CD1c-positive myeloid dendritic cell (primary cell): ENCODE results near the gene RNU7-1.

Source experiments
- DNase-seq: peaks from one replicate; pipeline ENCODE4 v3.0.0-alpha.2; 2016; ENCODE audit errors: extremely low spot score

RNU7-1 gene

DNA sequence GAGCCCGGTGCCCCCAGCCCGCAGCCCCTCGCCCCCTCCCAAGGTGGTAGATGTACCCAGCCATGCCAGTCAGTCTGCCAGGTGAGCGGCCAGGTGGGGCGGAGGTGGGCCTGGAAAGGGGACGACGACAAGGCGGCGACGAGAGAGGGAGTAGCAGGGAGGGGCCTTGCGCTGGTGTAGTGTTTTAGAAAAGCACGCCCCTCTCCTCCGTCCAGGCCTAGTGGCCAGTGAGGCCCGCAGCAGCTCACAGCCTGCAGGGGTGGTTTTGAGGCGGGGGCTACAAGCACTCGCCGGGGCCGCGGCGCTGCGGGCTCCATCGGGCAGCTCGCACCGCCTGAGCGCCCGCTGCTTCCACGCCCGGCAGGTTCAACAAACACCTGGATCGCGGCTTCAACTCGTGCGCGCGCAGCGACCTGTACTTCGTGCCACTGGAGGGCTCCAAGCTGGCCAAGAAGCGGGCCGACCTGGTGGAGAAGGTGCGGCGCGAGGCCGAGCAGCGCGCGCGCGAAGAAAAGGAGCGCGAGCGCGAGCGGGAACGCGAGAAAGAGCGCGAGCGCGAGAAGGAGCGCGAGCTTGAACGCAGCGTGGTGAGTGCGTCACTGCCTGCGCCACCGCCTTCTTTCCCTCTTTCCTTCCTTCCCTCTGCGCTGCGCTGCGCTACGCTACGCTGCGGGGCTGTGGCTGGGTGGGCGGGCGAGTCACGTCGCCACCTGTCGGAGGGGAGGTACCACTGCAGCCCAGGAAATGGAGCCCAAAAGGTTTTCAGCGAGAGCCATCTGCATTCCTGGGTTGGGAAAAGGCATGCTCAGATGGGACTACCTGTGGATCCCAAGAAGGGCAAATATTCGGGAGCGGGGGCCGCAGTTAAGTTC lies 5.9 kb upstream of the RNU7-1 start:
- DNase-seq, result peak; percentile 97

DNA sequence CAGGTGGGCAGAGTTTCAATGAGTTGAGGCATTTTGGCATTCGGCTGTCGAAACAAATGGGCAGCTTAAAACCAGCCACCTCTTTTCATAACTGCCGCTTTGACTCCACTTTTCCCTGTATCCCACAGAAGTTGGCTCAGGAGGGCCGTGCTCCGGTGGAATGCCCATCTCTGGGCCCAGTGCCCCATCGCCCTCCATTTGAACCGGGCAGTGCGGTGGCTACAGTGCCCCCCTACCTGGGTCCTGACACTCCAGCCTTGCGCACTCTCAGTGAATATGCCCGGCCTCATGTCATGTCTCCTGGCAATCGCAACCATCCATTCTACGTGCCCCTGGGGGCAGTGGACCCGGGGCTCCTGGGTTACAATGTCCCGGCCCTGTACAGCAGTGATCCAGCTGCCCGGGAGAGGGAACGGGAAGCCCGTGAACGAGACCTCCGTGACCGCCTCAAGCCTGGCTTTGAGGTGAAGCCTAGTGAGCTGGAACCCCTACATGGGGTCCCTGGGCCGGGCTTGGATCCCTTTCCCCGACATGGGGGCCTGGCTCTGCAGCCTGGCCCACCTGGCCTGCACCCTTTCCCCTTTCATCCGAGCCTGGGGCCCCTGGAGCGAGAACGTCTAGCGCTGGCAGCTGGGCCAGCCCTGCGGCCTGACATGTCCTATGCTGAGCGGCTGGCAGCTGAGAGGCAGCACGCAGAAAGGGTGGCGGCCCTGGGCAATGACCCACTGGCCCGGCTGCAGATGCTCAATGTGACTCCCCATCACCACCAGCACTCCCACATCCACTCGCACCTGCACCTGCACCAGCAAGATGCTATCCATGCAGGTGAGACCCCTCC lies 5.0 kb upstream of the RNU7-1 start:
- DNase-seq, result no peak

DNA sequence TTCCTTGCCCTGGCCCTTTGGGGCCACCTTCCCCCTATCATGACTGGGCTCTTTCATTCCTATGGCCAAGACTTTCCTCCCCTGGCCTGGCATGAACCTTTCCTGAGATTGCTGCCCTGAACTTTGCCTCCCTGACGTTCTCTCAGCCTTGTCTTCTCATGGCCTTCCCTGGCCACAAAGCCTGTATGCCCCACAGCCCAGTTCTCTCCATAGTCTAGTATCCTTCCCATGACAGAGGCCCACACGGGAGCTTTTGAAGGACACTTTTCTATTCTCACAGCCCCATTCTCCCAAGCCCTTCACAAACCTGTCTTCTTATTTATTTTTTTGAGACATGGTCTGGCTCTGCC lies 4.5 kb upstream of the RNU7-1 start:
- no peak for DNase-seq

DNA sequence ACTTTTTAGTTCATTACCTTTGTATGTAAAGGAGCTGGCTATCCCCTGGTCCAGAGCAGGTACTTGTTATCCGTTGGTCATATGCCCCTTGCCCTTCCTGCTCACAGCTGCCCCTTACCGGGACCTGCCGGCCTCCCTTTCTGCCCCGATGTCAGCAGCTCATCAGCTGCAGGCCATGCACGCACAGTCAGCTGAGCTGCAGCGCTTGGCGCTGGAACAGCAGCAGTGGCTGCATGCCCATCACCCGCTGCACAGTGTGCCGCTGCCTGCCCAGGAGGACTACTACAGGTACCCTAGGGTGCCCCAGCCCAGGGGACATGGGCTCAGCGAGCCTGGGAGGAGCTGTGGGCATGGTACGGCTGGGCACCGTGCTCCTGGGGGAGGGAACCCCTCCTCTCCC lies 2.3 kb upstream of the RNU7-1 start:
- no peak for DNase-seq

DNA sequence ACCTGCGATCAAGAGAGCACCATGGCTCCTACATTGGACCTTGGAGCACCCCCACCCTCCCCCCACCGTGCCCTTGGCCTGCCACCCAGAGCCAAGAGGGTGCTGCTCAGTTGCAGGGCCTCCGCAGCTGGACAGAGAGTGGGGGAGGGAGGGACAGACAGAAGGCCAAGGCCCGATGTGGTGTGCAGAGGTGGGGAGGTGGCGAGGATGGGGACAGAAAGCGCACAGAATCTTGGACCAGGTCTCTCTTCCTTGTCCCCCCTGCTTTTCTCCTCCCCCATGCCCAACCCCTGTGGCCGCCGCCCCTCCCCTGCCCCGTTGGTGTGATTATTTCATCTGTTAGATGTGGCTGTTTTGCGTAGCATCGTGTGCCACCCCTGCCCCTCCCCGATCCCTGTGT lies 1.8 kb upstream of the RNU7-1 start:
- DNase-seq, result no peak

DNA sequence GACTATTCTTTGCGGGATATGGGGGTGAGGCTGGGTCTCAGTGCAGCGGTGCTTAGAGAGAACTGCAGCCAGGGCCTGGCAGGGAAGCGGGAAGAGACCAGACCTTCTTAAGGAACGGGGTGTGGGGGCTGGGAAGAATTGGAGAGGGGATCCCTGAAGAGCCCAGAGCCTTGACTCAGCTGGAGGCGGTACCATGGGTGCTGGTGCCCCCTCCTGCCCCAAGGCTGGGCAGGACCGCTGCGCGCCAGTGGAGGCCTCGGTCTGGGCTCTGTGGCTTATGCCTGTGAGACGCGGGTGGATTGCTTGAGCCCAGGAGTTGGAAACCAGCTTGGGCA lies 1.3 kb upstream of the RNU7-1 start:
- DNase-seq, result no peak

DNA sequence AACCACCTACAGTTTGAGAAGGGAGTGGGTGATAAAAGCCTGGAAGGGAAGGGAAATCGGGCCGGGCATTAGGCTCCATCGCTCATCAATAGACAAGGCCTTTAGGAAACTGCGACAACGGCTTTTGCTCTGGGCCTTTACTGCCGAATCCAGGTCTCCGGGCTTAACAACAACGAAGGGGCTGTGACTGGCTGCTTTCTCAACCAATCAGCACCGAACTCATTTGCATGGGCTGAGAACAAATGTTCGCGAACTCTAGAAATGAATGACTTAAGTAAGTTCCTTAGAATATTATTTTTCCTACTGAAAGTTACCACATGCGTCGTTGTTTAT lies 261 bp upstream of the RNU7-1 start:
- peak; percentile 93 for DNase-seq

DNA sequence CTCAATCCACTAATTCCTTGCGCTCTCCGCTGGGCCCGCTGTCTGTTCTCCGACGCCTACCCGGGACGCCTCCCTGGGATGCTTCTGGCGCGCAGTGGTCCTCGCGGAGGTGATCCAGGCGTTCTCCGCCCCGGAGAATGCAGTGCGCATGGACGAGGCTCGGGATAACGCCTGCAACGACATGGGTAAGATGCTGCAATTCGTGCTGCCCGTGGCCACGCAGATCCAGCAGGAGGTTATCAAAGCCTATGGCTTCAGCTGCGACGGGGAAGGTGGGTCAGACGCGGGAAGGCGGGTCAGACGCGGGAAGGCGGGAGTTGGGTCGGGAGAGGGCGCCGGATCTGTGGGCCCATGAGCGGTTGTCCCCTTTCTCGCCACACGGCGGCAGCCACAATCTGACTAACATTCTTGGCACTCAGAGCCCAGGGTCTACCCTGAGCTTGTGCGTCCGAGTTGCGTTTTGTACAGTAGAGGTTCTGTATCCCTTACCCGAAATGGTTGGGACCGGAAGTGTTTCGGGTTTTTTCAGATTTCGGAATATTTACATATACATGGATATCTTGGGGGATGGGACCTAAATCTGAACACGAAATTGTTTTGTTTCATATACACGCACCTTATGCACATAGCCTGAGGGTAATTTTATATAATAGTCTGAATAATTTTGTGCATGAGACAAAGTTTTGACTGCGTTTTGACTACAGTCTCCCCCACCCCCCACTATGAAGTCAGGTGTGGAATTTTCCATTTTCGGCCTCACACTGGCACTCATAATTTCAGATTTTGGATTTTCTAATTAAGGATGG lies 968 bp downstream of the RNU7-1 start:
- peak; percentile 94 for DNase-seq

DNA sequence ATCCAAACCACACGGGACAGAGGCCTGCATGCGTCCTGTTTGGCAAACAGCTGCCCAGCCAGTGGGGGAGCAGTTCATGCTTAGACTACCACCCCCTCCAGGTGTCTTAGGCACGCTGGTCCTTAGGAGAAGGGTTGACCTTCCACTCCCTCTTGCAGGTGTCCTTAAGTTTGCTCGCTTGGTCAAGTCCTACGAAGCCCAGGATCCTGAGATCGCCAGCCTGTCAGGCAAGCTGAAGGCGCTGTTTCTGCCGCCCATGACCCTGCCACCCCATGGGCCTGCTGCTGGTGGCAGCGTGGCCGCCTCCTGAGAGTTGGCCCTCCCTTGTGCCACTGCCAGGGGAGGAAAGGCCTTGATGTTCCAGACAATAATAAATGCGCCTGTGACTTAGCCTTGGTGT lies 2.0 kb downstream of the RNU7-1 start:
- DNase-seq, result no peak

DNA sequence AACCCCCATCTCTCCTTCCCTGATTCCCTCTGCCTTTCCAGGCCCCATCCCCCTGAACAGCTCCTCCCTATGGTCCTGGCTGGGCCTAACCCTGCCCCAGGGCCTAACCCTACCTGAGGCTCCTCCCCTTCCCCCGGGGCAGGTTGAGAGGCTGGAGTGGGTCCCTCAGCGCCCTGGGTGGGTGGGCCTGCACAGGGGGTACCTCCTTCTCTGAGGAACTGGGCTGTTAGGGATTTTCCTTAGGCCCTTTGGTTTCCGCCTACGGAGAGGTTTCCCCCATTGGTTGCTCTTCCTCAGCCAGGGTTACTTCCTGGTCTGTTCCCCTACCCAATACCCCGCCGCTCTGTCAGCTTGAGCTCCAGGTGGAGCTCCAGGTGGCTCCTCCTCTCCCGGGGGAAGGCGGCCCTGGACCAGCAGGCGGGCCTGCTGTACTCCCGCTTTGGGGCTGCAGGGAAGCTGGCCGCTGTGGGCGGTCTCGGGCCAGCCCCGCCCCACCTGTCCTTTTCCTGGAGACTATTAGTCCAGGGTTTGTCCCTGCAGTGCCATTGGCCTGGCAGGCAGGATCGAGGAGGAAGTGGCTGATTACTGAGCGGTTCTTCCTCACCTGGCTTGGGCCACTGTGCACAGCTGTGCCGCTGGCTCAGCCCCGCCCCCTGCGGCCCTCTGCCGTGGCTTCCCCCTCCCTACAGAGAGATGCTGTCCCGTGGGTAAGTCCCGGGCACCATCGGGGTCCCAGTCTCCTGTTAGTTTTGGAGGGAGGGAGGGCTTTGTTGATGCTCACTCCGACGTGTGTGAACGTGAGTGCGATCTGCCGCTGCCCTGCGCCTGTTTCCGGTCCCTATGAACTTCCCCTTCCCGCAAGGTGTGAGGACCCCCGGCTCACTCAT lies 2.7 kb downstream of the RNU7-1 start:
- DNase-seq, result peak; percentile 71

DNA sequence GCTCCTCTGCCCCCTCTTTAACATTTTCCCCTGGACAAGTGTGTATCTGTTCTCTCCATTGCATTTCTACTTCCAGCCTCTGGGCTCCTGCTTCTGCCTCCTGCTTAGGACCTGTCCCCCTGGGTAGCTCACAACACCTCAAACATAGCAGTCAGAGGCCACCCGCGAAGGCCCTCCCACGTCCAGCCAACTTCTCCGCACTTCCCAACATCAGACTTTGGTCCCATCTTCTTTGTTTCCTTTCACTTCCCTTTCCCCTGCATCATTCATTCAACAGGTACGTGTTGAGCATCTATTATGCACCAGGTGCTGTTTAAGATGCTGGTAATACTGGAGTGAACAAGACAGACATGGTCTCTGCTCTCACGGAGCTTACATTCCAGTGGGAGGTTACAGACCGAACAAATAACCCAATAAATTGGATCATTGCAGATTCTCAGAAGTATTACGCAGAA lies 3.3 kb downstream of the RNU7-1 start:
- no peak for DNase-seq

DNA sequence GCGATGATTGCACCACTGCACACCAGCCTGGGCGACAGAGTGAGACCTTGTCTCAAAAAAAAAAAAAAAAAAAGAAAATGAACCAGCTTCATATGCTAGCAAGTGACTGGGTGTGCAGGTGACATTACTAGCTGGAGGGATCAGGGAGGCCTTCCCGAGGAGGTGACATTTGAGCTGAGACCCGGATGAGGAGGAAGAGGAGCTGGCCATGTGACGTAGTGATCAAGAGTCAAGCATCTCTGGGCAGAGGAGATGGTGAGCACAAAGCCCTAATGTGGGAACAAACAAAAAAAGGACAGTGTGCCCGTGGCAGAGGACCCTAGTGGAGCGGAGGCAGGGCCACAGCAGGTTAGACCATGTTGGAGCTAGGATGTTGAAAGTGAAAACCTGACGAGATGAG lies 4.0 kb downstream of the RNU7-1 start:
- DNase-seq, result no peak

DNA sequence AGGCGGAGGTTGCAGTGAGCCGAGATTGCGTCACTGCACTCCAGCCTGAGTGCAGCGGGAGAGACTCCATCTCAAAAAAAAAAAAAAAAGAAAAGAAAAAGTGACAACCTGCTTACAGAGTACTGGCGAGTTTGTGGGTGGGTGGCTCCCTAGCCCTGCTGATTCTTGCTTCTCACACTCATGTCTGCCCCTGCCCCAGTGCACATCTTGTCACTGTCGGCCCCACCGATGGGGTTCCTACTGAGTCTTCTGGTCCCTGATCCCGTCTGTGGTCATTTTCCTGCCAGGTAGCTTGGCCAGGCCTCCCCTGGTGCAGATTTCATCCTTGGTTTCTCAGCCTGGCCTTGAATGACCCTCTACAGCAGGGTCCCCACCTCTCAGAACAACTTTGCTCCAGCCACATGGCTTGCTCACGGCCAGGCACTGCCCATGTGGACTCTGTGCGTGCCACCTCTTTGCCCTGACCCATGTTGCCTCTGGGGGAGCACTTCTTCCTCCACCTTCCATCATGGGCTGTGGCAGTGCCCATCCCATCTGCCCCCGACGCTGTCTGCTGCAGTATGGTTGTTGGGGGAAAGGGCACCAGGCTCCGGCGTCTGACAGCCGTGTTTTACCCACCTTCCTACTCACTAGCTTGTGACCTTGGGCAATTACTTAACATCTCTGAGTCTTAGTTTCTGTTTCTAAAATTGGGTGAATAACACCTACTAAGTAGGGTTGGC lies 5.4 kb downstream of the RNU7-1 start:
- peak; percentile 76 for DNase-seq

DNA sequence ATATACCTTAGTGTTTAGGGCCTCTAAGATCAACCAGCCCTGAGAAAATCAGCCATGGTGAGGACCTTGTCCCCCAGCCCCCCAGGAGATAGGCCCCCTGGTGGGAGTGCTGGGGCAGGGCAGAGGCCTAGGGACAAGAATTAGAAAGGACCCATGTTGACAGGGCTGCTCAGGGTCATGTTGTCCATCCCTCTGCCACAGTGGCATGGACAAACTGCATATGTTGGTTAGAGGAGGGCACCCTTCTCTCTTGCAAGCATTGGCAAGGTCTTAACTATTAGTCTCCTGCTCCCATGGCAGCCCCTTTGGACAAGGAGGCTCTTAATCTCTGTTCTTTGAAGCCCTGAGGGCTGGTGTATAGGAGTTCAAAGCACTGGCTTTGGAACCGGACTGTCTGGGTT lies 6.8 kb downstream of the RNU7-1 start:
- DNase-seq, result no peak

DNA sequence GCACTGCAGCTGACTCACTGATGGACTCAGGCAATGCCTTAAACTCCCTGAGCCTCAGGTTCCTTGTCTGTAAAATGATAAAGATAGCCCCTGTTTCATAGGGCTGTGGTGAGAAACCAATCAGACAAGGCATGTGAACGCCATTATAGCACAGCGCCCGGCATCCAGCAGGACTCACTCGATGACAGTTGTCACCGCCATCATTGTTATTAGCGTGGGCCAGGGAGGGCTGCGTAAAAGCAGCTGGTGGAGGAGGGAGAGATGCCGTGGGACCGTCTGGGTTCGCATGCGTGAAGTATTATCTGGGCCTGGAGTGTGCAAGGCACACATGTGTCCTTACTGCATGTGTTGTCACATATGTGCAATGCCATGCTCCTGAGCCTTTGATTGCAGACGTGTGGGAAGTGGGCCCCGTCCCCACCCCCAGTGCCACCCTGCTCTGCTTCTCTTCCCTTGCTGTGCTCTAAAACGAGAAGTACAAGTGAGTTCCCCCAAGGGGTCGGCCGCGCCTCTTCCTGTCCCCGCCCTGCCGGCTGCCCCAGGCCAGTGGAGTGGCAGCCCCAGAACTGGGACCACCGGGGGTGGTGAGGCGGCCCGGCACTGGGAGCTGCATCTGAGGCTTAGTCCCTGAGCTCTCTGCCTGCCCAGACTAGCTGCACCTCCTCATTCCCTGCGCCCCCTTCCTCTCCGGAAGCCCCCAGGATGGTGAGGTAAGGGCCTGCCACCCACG lies 7.4 kb downstream of the RNU7-1 start, which contains the start of gene PTPN6:
TSS of gene PTPN6 (plus strand) at position 546 of the 730 bp plus-strand sequence. CDS start at position 703, 157 bp downstream.
- DNase-seq, result peak; percentile 91

DNA sequence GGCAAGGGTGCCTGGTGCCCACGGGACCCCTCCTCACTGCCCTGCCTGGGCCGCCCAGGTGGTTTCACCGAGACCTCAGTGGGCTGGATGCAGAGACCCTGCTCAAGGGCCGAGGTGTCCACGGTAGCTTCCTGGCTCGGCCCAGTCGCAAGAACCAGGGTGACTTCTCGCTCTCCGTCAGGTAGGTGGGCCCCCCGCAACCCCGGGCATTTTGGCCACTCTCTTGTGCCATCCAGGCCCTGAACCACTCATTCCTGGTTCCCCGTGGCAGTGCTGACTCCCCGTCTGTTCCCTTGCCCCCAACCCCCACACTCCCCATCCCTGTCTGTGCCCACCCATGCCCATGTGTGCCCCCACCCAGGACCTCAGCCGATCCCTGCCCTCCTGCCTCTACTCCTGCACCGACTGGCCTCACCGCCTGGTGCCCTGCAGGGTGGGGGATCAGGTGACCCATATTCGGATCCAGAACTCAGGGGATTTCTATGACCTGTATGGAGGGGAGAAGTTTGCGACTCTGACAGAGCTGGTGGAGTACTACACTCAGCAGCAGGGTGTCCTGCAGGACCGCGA lies 8.0 kb downstream of the RNU7-1 start:
- DNase-seq, result no peak

DNA sequence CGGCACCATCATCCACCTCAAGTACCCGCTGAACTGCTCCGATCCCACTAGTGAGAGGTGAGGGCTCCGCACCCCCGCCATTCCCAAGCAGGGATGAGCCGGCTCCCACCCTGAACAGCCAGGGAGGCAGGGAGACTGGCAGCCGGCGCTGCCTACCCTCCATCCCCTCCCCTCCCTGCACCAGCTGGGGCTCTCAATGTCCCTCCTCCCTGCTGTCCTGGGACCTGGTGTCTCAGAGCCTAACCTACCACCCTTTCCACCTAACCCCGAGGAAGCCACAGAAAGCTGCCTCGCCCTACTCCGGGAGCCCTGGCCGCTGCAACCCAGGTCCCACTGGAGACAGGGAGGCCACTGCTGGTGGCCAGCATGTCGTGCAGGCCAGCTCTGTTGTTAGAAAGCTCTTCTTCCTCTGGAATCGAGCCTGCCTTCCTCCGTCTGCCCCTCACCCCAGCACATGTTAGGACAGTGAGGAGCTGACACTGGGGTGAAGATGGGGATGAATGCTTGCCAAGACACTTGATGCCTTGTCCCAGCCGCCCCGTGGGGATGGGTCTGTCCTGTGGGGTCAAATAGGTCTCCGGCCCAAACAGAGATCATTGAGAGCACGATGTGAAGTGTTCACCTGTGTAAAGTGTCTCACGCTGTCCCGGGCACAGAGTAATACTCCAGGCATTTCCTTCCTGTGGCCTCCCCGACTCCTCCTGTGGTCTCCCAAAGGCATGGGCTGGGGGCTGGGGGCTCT lies 8.7 kb downstream of the RNU7-1 start:
- DNase-seq, result no peak

DNA sequence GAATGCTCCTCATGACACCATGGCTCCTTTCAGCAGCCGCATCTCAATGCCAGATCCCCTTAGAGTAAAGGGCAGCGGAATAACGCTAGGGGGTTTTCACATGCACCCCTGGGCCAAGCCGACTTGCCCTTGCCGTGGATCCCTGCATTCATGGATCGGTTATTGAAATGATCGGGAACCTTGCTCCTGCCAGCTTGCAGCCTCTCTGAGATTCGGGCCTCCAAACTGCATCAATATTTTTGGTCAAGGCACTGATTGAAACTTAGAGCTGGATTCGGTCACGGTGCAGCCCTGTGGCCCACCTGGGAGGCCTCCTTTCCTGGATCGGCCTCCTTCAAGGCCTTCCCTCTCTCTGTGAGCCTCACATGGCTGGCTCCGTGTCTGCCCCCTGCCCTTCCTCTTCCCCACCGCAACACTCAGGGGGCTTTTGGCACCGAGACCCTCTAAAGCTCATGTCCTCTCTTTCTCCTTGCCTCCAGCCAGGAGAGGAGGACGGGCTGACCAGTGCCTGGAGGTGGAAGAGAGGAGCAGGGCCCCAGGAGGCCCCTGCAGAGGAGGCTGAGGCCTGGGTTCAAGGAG lies 9.3 kb downstream of the RNU7-1 start:
- DNase-seq, result no peak
